NCI-H128 (cell line): Measurements from ENCODE around the gene PLOD3.
"Not testable (repeated sequence)": the region's sequence is repeated elsewhere in the genome, so short reads cannot be mapped to it uniquely, and the experiment has no call there.

Experiments
- DNase-seq: peaks from one replicate; lab custom pipeline; 2025; ENCODE audit not compliant: unreplicated experiment; lab: John Stamatoyannopoulos, UW

Gene PLOD3

DNA sequence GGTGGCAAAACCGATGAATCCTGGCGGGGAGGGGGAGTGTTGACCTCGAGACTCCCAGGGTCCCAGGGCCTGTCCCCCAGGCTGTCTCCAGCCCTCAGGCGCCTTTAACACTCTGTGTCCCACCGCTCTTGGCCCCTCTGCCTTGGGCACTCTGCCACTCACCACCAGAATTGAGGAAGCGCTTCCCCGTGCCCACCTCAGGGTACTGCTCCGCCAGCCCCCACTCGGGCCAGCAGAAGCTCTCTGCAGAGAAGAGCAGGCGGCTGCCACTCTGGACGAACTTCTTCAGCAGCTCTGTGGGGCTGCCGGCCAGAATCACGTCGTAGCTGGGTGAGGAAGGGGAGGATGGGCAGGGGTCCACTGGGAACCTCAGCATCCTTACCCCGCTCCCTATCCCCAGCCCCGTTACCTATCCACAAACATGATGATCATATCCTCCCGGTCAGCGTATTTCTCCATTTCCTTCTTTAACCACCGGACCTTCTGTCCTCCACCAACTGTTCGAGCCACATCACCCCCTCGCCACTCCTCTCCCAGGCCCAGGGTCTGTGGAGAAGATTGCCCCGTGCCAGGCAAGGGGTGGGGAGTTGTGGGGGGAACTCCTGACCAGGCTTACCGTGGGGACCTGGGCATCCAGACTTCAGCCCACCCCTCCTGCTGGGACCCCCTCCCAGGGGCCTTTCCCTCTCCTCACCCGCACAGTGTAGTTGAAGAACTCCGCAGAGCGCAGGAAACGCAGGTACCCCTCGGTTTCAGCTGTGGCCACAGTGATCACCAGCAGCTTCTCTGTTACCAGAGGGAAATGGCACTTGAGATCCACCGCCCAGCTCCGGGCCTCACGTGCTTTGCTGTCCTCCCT, 1.2 kb downstream of the PLOD3 start:
- DNase-seq = no peak

GRCh38 chr7:101212014-101212413, 5.4 kb downstream of the PLOD3 start:
- no peak for DNase-seq

DNA sequence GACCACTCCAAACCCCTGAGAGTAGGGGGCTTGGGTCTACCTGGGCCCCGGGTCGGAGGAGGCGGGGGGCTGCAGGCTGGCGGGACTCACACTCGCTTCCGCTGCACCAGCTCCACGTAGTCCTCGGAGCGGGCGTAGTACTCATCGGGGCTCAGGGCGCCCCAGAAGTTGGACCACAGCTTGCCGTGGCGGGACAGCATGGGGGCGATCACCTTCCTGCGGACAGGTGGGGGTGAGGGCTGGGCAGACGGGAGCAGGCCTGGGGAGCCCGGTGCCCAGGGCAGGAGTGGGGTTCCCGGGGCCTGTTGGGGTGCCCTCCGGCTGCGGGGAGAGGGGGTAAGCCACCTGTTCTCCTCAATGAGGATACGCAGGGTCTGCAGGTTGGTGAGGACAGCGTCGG, 5.9 kb downstream of the PLOD3 start:
- no peak for DNase-seq

- no peak for DNase-seq
Measured at GRCh38 chr7:101210143-101210542, 7.2 kb downstream of the PLOD3 start.

DNA sequence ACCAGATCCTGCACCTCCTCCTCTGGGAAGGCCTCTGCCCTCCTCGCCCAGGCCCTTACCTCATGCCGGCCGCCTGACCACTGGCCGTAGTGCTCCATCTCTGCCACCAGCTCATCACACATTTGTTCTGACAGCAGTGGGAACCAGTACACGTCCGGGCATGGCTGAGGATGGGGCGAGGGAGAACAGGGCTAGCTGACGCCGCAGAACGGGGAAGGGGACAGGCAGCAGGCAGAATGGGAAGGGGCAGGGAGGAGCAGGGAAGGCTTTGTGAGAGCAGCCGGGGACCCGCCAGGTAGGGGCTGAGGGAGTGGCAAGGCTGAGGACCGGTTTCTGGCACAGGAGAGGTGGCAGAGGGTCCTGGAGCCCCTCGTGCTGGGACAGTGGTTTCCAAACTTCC, 8.6 kb downstream of the PLOD3 start:
- DNase-seq = no peak

DNA sequence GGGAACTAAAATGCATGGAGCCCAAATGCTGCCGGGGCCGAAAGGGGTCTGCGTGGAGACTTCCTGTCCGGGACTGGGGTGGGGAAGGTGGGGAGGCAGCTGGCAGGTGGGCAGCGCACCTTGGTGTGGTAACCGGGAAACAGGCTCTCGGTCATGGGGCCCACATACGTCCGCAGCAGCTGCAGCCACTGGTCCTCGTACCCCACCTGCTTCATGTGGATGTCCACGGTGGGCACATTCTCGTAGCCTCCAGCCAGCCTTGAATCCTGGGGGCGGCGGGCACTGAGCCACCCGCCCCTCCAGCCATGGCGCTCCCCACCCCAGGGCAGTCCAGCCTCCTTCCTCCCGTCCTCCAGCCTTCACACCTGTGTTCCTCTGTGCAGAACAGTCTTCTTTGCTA, 9.9 kb downstream of the PLOD3 start:
- DNase-seq = no peak

DNA sequence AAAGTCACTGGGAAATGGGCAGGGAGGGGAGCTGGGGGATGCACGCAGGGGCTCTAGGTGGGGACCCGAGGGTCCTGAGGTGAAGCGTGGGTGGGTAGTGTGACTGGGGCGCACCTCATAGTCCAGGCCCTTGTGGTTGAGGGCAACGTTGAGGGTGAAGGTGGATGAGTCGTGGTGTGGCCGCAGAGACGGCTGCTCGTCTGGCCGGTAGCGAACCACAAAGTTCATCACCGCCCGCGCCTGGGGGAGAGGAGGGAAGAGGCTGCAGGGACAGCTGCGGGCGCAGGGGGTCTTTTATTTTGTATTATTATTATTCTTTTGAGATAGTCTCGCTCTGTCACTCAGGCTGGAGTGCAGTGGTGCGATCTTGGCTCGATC, 10.7 kb downstream of the PLOD3 start:
- no peak for DNase-seq

DNA sequence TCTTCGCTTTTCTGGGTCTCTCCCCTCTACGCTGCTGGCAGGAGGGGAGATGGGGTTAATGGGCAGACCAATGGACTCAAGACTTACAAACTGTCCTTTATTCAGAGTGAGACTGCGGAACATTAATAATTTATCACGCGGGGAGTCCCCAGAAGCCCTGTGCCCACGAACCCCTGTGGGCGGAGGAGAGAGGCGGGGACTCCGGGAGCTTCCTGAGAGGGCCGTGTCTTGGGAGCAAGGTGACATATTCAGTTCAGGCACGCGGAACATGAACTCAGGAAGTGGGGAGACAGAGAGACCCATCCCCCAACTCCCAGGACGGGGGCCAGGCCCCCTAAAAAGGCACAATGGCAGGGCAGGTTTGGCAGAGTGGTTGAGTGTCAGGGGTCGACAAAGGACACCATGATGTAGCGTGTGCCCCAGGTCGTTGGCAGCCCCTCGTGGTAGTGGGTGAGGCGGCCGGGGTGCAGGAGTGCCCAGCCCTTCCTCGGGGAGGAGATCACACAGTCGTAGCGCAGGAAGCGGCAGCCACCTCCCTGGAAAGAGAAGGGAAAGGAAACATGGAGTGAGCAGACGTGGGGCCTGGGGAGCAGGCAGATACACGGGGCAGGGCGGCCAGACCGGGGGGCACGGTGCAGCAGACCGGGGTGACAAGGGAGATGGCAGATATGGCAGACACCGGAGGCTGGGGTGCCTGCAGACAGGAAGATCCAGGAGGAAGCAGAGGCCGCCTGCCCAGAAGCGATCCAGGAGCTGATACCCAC, 11.3 kb downstream of the PLOD3 start:
- no peak for DNase-seq

DNA sequence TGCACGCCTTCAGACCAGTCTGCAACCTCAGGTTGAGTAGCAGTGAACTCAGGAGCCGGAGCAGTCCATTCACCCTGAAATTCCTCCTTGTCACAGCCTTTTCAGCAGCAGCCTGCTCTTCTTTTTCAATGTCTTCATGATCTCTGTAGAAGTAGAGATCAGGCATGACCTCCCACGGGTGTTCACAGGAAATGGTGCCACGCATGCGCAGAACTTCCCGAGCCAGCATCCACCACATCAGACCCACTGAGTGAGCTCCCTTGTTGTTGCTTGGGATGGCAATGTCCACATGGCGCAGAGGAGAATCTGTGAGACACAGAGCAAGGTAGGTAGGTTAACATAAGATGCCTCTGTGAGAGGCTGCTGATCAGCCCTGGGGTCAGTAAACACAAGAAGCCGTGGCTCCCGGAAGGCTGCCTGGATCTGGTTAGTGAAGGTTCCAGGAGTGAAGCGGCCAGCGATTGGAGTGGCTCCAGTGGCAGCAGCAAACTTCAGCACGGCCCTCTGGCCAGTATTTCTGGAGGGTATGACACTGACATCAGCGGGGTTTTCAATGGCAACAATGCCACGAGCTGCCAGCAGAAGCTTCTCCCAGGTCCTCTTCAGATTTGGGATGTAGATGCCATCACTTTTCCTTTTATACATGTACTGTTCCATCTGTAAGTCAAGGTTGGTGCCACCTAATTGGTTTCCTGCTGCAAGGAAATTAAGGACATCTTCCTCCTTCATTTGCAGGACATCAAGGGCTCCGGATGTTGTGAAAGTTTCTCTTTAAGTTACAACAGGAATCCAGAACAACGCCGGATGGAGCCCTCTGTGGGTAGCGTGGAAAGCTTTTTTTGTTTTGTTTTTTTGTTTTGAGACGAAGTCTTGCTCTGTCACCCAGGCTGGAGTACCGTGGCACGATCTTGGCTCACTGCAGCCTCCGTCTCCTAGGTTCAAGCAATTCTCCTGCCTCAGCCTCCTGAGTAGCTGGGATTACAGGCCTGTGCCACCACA, 13.3 kb downstream of the PLOD3 start:
- not testable (repeated sequence) for DNase-seq

DNA sequence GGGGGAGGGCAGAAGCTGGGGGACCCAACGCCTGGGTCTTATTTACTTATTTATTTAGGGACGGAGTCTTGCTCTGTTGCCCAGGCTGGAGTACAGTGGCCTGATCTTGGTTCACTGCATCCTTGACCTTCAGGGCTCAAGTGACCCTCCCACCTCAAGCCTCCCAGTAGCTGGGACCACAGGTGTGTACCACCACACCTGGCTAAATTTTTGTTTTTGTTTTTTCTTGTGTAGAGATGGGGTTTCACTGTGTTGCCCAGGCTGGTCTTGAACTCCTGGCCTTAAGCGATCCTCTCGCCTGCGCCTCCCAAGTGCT, 14.8 kb downstream of the PLOD3 start:
- DNase-seq = no peak

DNA sequence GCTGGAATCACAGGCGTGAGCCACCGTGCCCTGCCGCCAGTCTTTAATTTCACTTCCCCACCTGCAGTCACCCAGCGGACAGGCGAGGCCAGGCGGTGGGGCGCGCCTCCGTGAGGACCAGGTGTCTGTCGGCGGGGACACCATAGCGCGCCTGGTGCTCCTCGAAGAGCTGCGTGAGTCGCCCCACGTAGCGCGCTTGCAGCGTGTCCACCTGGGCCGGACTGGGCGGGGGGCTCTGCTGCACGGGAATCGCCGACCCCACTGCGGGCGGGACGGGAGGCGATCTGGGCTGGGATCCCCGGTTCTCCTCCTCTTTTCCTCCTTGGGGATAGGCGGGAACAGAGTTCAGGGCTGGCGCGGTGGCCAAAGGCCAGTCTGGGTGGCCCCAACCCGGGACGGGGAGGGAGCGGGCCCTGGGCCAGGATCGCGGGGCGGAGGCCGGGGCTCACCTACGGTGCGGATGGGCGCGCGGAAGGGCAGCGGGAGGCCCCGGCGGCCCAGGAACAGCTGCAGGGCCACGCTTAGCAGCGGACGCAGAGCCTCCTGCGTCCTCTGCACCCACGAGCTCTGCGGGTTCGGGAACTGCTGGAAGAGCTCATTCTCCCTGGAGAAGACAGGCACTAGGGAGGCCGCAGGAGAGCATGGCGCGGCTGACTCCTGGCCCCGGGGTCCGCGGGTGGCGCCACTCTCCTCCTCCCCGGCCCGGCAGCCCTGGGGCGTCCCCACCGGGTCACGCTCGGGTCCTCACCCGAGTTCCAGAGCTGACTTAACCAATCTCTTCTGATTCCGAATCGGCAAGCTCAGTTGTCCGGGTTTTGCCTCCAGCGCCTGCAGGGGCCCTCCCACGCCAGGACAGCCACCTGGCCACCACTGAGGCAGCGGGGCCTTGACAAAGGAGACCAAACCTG, 15.4 kb downstream of the PLOD3 start:
- no peak for DNase-seq

- DNase-seq = no peak
Measured at GRCh38 chr7:101200862-101201599, 16.4 kb downstream of the PLOD3 start, which contains the start of gene MOGAT3. MOGAT3 (minus strand) TSS chr7:101201036; CDS start chr7:101200854, 182 bp downstream.

GRCh38 chr7:101200504-101200861, 16.9 kb downstream of the PLOD3 start:
- no peak for DNase-seq

- not testable (repeated sequence) for DNase-seq
Measured at GRCh38 chr7:101199522-101199921, 17.9 kb downstream of the PLOD3 start.

DNA sequence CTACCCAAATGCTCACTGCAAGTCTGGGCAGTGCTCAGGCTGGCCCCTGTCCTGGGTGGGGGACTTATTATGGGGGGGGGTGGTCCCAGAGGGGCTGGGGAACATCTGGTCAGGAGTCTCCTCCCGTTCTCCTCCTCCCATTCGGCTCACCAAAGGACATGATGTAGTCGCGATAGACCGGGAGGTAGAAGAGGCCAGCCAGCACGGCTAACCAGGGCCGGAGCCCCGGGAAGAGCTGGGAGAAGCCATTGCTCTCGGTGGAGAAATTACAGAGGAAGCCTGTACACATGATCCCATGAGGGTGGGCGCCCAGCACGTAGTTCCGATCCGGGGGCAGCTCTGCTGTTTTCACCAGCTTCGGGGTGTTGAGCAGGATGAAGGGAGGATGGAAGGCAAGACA, 18.9 kb downstream of the PLOD3 start:
- no peak for DNase-seq

GRCh38 chr7:101197991-101198390, 19.4 kb downstream of the PLOD3 start:
- no peak for DNase-seq

GRCh38 chr7:101195884-101196283, 21.5 kb downstream of the PLOD3 start:
- DNase-seq = no peak

DNA sequence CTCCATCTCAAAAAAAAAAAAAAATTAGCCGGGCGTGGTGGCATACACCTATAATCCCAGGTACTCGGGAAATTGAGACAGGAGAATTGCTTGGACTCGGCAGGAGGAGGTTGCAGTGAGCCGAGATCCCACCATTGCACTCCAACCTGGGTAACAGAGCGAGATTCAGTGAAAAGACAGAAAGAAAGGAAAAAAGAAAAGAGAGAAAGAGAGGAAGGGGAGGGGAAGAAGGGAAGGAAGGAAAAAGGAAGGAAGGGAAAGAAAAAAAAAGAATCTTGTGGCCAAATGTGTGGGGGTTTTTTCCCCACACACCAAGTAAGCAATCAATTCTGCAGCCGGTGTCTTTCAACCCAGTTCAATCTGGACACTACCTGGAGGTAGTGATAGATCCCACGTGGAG, 28.3 kb downstream of the PLOD3 start:
- no peak for DNase-seq

DNA sequence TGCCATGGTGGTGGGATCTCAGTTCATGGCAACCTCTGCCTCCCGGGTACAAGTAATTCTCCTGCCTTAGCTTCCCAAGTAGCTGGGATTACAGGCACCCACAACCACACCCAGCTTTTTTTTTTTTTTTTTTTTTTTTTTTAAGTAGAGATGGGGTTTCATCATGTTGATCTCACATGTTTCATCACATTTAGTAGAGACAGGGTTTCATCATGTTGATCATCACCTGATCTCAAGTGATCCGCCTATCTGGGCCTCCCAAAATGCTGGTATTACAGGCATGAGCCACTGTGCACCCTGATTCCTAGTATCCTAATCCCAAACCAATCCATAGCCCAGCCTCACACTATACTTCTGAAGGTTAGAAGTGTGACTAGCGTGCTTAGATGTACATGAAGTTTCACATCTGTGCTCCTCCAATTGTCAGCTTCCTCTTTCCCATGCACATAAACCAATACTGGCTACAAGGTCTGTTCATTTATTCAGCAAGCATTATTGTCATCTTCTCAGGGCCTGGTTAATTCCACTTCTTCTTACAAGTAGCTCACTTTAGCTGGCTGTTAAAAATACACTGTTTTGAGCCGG, 30.4 kb downstream of the PLOD3 start:
- DNase-seq = no peak
